Motor neuron (in vitro differentiated cells): ENCODE data around the gene EFCAB6. TPM values are rescaled to one million over a fixed set of nuclear protein-coding genes. Genes with fewer than 3 reads are reported as not detected.
A peak's percentile ranks its signal among the peaks of the same experiment; 100 is the strongest.

ENCODE experiments used
- ATAC-seq, 8 experiments: fragments of 200-7000 bp; cut with Tn5 transposase; replicated peaks in 6 of 8; 2 replicates each; pipeline ENCODE4 v1.8.0; 2021; ENCODE audit warnings: mild to moderate bottlenecking in 8 of 8, moderate library complexity in 8 of 8
- H3K27ac ChIP-seq, 2 donors: fragments of 250-450 bp; sonication (Bioruptor Pico); 2 replicates each; pipeline ENCODE4 v1.9.0; 2021; ENCODE audit warnings: antibody characterized with exemption in 2 of 2, mild to moderate bottlenecking in 2 of 2, moderate library complexity in 1 of 2
- H3K4me1 ChIP-seq, 2 donors: fragments of 250-450 bp; sonication (Bioruptor Pico); replicated peaks in 1 of 2; 2 replicates each; pipeline ENCODE4 v1.6.1; 2021; ENCODE audit warnings: antibody characterized with exemption in 2 of 2, mild to moderate bottlenecking in 2 of 2, moderate library complexity in 1 of 2
- H3K4me3 ChIP-seq, 5 donors: fragments of 250-450 bp; sonication (Bioruptor Pico); 2 replicates each; pipeline ENCODE4 v1.9.0; 2021; ENCODE audit warnings: antibody characterized with exemption in 5 of 5, mild to moderate bottlenecking in 5 of 5, moderate library complexity in 4 of 5
- WGBS, 10 experiments: fragments of 450-650 bp; shearing (Covaris generic); methylation state at CpG; one replicate each; pipeline ENCODE4 v1.0.0; 2022; 5-methylcytosine and 5-hydroxymethylcytosine counted together
- in situ Hi-C, 9 experiments: fragments of 400-800 bp; cut with MboI; loops; one replicate each; pipeline ENCODE4 v1.15.0; 2021; ENCODE audit warnings: low sequenced_read_pairs in 9 of 9, low pct_unique_long_range_greater_than_20kb in 2 of 9; ENCODE audit not compliant: unreplicated experiment in 9 of 9
- total RNA-seq, 8 experiments: library from RNA; unstranded; fragments of 300-600 nt; gene quantifications; 2 replicates each; pipeline versions ENCODE4 v1.2.3 to v1.2.4, GENCODE V29; 2022

Gene EFCAB6
- total RNA-seq, 8 experiments from 2014 or later = 1.0 to 9.2 (median 2.5) TPM

DNA sequence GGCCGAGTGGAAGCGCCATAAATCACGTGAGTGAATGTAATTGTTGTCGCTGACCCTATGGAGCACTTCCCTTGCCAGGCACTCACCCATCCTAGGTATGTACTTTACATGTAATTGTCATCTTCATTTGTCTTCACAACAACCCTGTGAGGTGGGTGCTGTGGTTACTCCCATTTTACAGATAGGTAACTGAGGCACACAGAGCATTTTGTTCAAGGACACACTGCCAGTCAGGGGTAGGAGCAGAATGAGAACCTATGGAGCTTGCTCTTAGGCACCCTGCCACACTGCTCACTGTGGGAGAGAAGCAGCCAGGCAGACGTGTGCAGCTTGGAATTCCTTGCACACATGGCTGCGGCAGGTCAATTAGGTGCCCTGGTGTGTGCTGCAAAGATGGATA lies 785 bp upstream of the EFCAB6 start:
- WGBS, 10 experiments = 0 to 28% (median 0%) methylated on average over 2 to 4 of the region's 6 CpGs; no CpG with 5 or more reads in 3 of the 10 experiments
- in situ Hi-C loops = loop anchor here in 2 of 9 experiments (25.0 kb wide), 1 partner anchor 426 kb away; no protein-coding TSS in a partner anchor
- Histone ChIP-seq H3K4me1 (peaks cover 9 to 11% of the 10 kb centered on the region in 2 donors), H3K4me3 (peak overlapping the region; percentile 77 to 96 (median 92)), H3K27ac (peak overlapping the region; percentile 93 to 95)
- no peak for ATAC-seq

DNA sequence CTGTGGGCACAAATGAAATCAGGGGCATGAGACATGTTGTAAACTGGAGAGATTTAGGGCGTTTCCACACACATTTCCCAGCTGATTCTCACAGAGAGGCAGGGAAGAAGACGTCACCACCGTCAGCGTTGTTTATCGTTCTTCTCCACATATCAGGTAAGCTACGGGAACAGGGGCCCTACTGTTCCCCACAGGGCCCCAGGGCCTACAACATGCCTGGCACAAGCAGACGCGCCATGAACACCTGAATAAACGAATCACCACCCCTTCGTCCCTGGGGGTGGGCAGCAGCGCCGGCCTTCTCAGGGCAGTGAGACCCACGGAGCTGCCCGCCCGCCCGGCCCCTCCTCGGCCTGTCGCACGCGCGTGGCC lies 342 bp downstream of the EFCAB6 start:
- Histone ChIP-seq H3K4me3 (peak overlapping the region; percentile 77 to 96 (median 92)), H3K4me1 (peaks cover 9 to 11% of the 10 kb centered on the region in 2 donors), H3K27ac (peak overlapping the region; percentile 8 to 37)
- in situ Hi-C loops = loop anchor here in 2 of 9 experiments (25.0 kb wide), 1 partner anchor 424 kb away; no protein-coding TSS in a partner anchor
- 0 to 17% (median 0%) methylated on average over 1 to 6 of the region's 21 CpGs; no CpG with 5 or more reads in 6 of the 10 experiments for WGBS, 10 experiments
- peak in 5 of 8 experiments; percentile 32 to 78 (median 67) for ATAC-seq

DNA sequence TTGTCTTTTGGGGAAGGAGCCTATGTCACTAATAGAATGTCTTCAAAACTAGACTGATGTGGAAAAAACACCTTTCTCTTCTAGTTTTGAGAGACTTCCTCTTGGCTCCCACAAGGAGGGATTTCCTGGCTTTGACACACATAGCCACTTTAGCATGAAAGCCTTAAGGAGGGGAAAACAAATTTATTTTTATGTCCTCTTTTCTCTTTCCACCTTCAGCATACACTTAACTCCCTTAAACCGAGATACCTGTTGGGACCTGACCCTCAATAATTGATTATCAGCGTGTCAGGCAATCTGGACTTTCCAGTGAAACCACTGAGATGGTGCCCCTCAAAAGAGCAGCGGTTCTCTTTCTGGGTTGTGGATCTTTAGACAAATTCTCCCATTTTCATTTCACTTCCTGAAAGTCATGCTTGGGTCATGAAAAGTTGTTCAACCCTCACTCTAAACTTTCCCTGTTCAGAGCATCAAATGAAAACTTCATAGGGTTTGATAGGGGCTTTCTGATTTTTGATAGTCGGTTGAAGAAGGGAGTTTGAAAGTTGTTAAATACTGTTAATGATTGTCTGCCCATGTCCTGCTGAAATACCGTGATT lies 9.1 kb downstream of the EFCAB6 start:
- H3K27ac ChIP-seq = no peak overlapping the region
- in situ Hi-C loops = loop anchor here in 2 of 9 experiments (25.0 kb wide), 1 partner anchor 416 kb away; no protein-coding TSS in a partner anchor
- H3K4me1 ChIP-seq = no peaks in the 10 kb centered on the region
- WGBS, 10 experiments = 4 to 92% (median 50%) methylated on average over 2 to 5 of the region's 5 CpGs; no CpG with 5 or more reads in 1 of the 10 experiments
- H3K4me3 ChIP-seq = no peak overlapping the region
- ATAC-seq = no peak

DNA sequence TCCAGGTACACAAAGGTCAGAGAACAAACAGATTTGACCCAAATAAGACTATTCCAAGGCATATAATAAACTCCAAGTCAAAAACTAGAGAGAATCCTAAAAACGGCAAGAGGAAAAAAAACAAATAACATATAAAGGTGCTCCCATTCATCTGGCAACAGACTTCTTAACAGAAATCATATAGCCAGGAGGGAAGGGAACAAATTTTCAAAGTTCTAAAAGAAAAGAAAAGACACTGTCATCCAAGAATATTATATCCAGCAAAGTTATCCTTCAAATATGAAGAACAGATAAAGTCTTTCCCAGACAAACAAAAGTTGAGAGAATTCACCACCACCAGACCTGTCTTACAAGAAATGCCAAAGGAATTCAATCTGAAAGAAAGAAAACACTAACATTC lies 11.1 kb downstream of the EFCAB6 start:
- in situ Hi-C loops = loop anchor here in 2 of 9 experiments (25.0 kb wide), 1 partner anchor 414 kb away; no protein-coding TSS in a partner anchor
- ATAC-seq = no peak
- no peaks in the 10 kb centered on the region for H3K4me1 ChIP-seq

DNA sequence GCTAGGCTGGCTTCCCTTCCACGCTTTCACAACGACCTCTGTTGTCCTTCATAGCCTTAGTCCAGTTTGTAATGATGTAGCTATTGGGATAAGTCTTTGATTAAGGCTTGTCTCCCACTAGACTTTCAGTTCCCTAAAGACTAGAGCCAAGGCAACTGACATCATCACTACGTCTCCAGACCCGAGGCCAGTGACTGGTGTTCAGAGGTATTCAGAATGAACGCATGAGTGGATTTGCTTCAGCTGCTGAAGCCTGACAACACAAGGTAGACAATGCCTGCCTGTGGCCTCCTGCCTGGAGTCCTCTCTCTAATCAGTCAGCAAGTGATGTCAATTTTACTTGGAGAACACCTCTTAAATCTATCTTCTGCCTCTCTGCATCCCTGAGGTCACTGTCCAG lies 13.6 kb downstream of the EFCAB6 start:
- H3K27ac ChIP-seq = no peak overlapping the region
- ATAC-seq = no peak
- no peaks in the 10 kb centered on the region for H3K4me1 ChIP-seq
- in situ Hi-C loops = loop anchor here in 1 of 9 experiments (25.0 kb wide), 1 partner anchor 411 kb away; no protein-coding TSS in a partner anchor
- H3K4me3 ChIP-seq = no peak overlapping the region
- WGBS, 10 experiments = 15 to 90% (median 69%) methylated on average over 2 to 5 of the region's 5 CpGs; no CpG with 5 or more reads in 5 of the 10 experiments

More for the DNA sequence above, 11.1 kb downstream of the EFCAB6 start:
- WGBS, 10 experiments = 50 to 100% (median 83%) methylated on average over 1 of the region's 1 CpG; no CpG with 5 or more reads in 1 of the 10 experiments
- no peak overlapping the region for H3K27ac ChIP-seq
- no peak overlapping the region for H3K4me3 ChIP-seq

DNA sequence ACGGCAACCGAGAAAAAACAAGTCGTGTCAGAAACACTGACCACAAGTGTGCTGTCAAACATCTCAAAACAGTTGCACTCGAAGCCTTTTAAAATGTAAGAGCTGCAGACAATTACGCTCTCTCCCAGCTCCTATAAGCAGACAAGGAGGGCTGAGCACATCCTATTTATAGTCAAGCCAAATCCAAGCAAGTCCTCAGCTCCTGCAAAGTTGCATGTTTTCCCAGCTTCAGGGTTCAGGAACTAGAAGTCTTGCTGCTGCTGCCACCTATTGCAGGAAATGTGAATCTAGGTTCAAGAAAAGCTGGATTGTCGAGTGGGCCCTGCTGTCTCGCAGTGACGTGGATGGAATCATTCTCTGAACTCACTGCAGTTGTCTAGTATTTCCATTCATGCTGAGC lies 15.5 kb downstream of the EFCAB6 start:
- Histone ChIP-seq H3K27ac (no peak overlapping the region), H3K4me3 (no peak overlapping the region), H3K4me1 (no peaks in the 10 kb centered on the region)
- peak in 7 of 8 experiments; percentile 22 to 67 (median 57) for ATAC-seq
- 20 to 85% (median 63%) methylated on average over 1 to 8 of the region's 8 CpGs; no CpG with 5 or more reads in 1 of the 10 experiments for WGBS, 10 experiments
- in situ Hi-C loops = loop anchor here in 1 of 9 experiments (25.0 kb wide), 1 partner anchor 409 kb away; no protein-coding TSS in a partner anchor

DNA sequence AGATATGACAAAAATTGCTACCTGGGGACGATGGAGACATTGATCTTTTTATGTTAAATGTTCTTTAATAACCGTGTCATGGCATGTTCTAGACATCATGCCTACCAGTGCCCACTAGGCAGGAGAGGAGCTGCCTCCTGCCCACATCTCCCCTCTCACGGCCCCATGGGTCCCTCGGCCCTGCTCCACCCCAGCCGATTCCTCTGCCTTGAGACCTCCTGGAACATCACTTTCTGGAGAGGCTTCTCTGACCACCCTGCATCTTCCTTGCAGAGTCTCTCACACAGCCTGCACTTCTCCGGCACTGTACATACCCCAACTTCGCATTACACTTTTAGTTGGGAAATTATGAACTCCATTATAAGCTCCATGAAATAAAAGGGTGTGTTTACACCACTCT lies 16.8 kb downstream of the EFCAB6 start:
- WGBS, 10 experiments = 46 to 86% (median 73%) methylated on average over 2 to 5 of the region's 7 CpGs; no CpG with 5 or more reads in 3 of the 10 experiments
- in situ Hi-C loops = loop anchor here in 1 of 9 experiments (25.0 kb wide), 1 partner anchor 408 kb away; no protein-coding TSS in a partner anchor
- H3K4me3 ChIP-seq = no peak overlapping the region
- no peak for ATAC-seq
- H3K4me1 ChIP-seq = no peaks in the 10 kb centered on the region
- no peak overlapping the region for H3K27ac ChIP-seq

DNA sequence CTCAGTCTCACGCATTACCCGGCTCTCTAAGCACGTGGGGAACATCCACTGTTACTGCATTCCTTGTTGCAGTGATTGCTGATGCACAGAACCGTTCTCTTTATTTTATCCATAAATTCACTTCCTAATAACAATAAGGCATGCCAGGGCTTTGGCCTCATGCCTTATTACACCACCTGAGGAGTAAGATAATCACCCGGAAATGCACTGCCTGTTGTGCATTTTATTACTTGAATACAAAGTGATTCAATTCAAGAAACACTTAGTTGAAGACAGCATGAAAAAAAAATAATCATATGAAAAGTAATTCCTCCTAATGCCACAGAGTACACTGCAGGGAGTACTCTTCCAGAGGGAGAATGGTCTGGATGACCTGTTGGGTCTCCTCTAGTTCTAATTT lies 19.2 kb downstream of the EFCAB6 start:
- H3K4me1 ChIP-seq = no peaks in the 10 kb centered on the region
- H3K4me3 ChIP-seq = no peak overlapping the region
- 48 to 86% (median 60%) methylated on average over 2 to 5 of the region's 5 CpGs; no CpG with 5 or more reads in 2 of the 10 experiments for WGBS, 10 experiments
- H3K27ac ChIP-seq = no peak overlapping the region
- in situ Hi-C loops = loop anchor here in 1 of 9 experiments (25.0 kb wide), 1 partner anchor 406 kb away; no protein-coding TSS in a partner anchor
- ATAC-seq = peak in 1 of 8 experiments; percentile 8

DNA sequence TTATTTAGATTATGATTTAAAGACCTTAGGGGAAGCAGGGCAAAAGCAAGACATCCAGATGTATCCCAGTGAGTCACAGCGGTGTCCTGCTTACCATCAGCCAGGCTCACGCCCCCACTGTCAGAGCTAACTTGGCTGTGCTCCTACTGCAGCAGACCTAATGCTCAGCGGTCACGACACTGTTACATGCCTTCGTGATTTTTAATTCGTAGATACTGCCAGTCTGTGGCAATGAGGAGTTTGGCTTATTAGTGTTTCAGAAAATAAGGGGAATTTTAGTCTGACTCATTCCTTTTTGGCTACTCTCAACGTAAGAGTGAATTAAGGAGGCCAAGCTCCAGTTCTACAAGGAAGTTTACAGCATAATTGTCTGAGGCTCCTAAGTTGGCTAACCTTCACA lies 22.7 kb downstream of the EFCAB6 start:
- peak in 4 of 8 experiments; percentile 32 to 99 (median 68) for ATAC-seq
- 0 to 85% (median 60%) methylated on average over 1 to 7 of the region's 7 CpGs; no CpG with 5 or more reads in 1 of the 10 experiments for WGBS, 10 experiments
- Histone ChIP-seq H3K4me3 (no peak overlapping the region), H3K27ac (no peak overlapping the region), H3K4me1 (no peaks in the 10 kb centered on the region)
- in situ Hi-C loops = loop anchor here in 1 of 9 experiments (25.0 kb wide), 1 partner anchor 402 kb away; no protein-coding TSS in a partner anchor

DNA sequence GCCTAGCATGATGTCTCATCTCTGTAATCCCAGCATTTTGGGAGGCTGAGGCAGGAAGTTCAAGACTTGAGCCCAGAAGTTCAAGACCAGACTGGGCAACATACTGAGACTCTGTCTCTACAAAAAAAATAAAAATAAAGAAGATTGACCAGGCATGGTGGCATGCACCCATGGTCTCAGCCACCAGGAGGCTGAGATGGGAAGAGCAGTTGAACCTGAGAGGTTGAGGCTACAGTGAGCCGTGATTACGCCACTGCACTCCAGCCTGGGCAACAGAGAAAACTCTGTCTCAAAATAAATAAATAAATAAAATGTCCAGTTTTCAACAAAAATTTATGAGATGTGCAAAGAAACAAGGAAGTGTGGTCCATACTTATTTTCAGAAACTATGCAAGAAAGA lies 28.3 kb downstream of the EFCAB6 start:
- WGBS, 10 experiments = 60 to 100% (median 95%) methylated on average over 1 to 2 of the region's 2 CpGs; no CpG with 5 or more reads in 3 of the 10 experiments
- no peak overlapping the region for H3K27ac ChIP-seq
- ATAC-seq = peak in 1 of 8 experiments; percentile 49
- in situ Hi-C loops = loop anchor here in 1 of 9 experiments (25.0 kb wide), 1 partner anchor 396 kb away; no protein-coding TSS in a partner anchor
- H3K4me1 ChIP-seq = no peaks in the 10 kb centered on the region
- H3K4me3 ChIP-seq = no peak overlapping the region

DNA sequence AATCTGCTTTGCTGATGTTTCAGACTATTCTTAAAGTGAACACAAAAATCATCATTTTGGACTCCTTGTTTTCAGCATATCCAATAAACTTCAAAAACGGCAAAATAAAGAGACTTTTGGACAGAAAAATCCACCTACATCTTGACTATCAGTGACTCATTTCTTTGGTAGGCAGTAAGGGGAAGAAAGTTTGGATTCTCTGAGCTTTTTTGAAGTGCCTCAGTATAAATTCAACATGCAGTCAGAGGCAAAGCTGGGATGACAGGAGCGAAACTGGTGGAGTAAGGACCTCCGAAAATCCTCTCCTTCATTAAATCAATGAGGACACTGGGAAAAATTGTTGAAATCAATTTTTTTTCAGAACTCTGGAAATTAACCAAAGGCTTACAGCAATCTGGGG lies 29.7 kb downstream of the EFCAB6 start:
- ATAC-seq = no peak
- 49 to 75% (median 70%) methylated on average over 2 to 3 of the region's 3 CpGs; no CpG with 5 or more reads in 3 of the 10 experiments for WGBS, 10 experiments
- Histone ChIP-seq H3K4me3 (no peak overlapping the region), H3K27ac (no peak overlapping the region), H3K4me1 (peaks cover 0 to 6% of the 10 kb centered on the region in 2 donors)
- in situ Hi-C loops = loop anchor here in 1 of 9 experiments (25.0 kb wide), 1 partner anchor 395 kb away; no protein-coding TSS in a partner anchor

DNA sequence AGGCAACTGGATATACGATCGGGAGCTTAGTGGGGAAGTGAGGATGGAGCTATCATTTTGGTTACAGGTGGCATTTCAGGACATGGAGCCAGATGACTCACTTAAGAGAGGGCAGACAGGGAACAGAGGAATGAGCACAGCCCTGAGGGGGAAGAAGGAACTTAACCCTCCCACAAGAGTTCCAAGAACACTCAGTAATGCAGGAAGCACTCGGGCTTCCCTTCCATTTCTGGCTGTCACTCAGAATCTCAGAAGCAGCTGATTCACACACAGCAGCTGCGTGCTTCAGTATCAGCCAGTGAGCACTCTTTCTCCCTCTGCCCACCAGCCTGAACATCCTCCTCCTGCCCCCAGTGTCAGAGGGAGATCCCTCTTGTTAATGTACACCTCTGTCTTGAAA lies 34.8 kb downstream of the EFCAB6 start:
- in situ Hi-C loops = loop anchor here in 1 of 9 experiments (25.0 kb wide), 1 partner anchor 390 kb away; no protein-coding TSS in a partner anchor
- WGBS, 10 experiments = 20 to 90% (median 60%) methylated on average over 1 to 2 of the region's 4 CpGs; no CpG with 5 or more reads in 5 of the 10 experiments
- ATAC-seq = peak in 7 of 8 experiments; percentile 52 to 91 (median 59)
- Histone ChIP-seq H3K27ac (no peak overlapping the region), H3K4me1 (peaks cover 0 to 7% of the 10 kb centered on the region in 2 donors), H3K4me3 (no peak overlapping the region)
